GM18505 (cell line): ENCODE measurements around the gene QRFP.

Source experiments
- ATAC-seq: cut with Tn5 transposase; IDR thresholded peaks from one replicate; pipeline ENCODE4 v1.9.1; 2021; ENCODE audit not compliant: unreplicated experiment
- POLR2A ChIP-seq: IDR thresholded peaks from 4 replicates; pipeline ENCODE4 v1.6.1; 2011; ENCODE audit warnings: borderline replicate concordance; ENCODE audit not compliant: insufficient read depth, insufficient read length; ENCODE audit errors: extremely low read depth

The QRFP gene

DNA sequence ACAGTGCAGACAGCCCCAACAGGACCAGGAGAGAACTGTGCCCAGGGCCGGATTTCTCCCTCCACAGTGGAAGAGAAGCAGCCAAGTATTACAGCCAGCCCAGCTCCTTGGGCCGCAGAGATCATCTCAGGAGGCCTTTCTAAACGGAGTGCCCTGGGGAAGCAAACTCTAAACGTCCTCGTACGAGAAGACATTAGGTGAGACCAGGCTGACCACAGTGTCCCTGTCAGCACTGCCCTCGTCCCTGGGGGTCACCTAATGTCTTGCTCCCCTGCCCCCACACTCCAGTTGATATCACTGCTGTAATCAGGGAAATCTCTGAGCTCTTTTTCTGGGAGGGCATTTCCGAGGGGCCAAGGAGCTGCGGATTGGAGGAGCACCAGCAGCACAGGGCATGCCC lies 6.5 kb downstream of the QRFP start:
- no peak for TF ChIP-seq POLR2A
- no peak for ATAC-seq

DNA sequence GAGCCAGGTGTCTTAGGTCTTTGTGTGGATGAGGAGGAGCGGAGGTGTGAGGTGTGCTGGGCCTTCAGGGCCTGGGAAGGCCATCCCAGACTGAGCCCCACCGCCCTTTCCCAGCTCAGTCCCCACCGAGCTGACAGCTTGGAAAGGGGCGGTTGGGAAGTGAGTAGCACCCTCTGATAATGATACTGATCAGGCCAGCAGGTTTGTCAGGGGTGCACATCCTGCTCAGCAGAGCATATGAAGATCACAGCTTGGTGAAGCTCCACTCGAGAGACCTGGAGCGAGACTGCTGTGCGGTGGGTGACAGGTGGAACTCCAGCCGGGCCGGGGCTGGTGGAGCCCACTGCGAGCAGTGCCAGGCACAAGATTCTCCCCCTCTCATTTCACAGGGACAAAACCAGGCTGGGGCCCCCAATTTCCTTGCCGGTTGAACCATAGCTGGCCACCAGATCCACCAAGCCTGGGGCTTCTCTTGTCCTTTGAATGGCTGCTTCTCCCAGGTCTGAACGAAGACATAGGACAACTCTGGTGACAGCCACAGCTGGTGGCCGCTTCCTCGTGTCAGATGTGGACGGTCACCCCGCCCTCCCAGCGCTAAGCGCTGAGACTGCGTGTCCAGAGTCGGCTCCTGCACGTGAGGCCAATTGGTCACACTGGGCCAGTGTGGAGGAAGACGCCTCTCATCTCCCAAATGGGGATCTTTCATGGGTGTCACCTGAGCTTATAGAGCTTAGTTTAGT lies 8.3 kb downstream of the QRFP start:
- TF ChIP-seq POLR2A, result no peak
- no peak for ATAC-seq

DNA sequence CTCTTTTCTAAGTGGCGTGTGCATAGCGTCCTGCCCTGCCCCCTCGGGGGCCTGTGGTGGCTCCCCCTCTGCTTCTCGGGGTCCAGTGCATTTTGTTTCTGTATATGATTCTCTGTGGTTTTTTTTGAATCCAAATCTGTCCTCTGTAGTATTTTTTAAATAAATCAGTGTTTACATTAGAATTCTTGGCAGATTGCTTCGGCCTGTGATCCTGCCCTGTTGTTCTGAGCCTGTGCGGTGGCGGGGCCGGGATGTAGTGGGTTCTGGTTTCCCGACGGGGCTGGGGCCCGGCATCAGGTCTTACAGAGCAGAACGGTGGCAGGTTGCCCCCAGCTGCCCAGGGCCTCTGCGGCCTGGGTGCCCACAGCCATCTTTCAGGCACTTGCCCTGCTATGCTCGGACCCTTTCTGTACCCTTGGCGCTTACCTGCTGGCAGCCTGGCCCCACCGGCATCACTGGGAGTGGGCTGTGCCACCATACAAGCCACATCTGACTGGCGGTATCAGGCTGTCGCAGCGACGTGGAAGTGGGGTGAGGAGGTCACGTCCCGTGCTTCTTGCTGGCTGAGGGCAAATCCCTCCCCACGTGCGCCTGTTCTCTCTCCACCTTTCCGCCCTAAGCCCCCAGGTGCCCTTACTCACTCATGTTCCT lies 9.0 kb downstream of the QRFP start:
- TF ChIP-seq POLR2A, result no peak
- no peak for ATAC-seq

DNA sequence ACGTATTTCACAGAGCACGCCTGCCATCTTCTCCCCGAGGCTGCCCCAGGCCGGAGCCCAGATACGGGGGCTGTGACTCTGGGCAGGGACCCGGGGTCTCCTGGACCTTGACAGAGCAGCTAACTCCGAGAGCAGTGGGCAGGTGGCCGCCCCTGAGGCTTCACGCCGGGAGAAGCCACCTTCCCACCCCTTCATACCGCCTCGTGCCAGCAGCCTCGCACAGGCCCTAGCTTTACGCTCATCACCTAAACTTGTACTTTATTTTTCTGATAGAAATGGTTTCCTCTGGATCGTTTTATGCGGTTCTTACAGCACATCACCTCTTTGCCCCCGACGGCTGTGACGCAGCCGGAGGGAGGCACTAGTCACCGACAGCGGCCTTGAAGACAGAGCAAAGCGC lies 9.6 kb downstream of the QRFP start:
- ATAC-seq, result no peak
- no peak for TF ChIP-seq POLR2A

DNA sequence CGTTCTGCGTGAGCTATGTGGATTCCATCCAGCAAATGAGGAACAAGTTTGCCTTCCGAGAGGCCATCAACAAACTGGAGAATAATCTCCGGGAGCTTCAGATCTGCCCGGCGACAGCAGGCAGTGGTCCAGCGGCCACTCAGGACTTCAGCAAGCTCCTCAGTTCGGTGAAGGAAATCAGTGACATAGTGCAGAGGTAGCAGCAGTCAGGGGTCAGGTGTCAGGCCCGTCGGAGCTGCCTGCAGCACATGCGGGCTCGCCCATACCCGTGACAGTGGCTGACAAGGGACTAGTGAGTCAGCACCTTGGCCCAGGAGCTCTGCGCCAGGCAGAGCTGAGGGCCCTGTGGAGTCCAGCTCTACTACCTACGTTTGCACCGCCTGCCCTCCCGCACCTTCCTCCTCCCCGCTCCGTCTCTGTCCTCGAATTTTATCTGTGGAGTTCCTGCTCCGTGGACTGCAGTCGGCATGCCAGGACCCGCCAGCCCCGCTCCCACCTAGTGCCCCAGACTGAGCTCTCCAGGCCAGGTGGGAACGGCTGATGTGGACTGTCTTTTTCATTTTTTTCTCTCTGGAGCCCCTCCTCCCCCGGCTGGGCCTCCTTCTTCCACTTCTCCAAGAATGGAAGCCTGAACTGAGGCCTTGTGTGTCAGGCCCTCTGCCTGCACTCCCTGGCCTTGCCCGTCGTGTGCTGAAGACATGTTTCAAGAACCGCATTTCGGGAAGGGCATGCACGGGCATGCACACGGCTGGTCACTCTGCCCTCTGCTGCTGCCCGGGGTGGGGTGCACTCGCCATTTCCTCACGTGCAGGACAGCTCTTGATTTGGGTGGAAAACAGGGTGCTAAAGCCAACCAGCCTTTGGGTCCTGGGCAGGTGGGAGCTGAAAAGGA lies 10.9 kb downstream of the QRFP start:
- ATAC-seq, result no peak
- TF ChIP-seq POLR2A, result no peak

DNA sequence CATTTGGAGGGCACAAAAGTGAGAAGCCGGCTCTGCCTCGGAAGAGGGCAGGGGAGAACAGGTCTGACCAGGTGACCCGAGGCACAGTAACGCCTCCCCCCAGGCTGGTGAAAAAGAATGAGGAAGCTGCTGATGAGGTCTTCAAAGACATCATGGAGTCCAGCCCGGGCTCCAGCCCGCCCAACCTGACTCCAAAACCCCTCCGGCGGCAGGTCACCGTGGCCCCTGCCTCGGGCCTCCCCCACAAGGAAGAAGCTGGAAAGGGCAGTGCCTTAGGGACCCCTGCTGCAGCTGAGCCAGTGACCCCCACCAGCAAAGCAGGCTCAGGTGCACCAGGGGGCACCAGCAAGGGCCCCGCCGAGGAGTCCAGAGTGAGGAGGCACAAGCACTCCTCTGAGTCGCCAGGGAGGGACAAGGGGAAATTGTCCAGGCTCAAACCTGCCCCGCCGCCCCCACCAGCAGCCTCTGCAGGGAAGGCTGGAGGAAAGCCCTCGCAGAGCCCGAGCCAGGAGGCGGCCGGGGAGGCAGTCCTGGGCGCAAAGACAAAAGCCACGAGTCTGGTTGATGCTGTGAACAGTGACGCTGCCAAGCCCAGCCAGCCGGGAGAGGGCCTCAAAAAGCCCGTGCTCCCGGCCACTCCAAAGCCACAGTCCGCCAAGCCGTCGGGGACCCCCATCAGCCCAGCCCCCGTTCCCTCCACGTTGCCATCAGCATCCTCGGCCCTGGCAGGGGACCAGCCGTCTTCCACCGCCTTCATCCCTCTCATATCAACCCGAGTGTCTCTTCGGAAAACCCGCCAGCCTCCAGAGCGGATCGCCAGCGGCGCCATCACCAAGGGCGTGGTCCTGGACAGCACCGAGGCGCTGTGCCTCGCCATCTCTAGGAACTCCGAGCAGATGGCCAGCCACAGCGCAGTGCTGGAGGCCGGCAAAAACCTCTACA lies 11.8 kb downstream of the QRFP start:
- TF ChIP-seq POLR2A, result no peak
- no peak for ATAC-seq

DNA sequence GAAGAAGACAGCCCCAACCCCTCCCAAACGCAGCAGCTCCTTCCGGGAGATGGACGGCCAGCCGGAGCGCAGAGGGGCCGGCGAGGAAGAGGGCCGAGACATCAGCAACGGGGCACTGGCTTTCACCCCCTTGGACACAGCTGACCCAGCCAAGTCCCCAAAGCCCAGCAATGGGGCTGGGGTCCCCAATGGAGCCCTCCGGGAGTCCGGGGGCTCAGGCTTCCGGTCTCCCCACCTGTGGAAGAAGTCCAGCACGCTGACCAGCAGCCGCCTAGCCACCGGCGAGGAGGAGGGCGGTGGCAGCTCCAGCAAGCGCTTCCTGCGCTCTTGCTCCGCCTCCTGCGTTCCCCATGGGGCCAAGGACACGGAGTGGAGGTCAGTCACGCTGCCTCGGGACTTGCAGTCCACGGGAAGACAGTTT lies 12.5 kb downstream of the QRFP start:
- ATAC-seq, result no peak

DNA sequence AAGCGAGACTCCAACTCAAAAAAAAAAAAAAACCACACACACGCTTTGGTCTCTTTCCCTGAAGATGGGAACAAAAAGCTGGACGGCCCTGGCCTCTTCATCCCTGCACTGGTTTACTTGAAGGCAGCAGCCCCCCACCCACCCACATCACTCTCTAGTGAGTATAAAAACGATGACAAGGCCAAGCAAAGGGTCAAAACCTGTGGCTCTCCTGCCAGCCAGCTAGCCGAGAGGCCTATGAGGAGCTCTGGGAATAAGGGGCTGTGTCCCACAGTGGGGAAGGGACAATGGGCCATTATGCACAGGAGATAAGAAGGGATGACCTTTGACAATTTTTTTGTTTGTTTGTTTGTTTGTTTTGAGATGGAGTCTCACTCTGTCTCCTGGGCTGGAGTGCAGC lies 13.1 kb downstream of the QRFP start:
- no peak for ATAC-seq
- TF ChIP-seq POLR2A, result no peak

More for the DNA sequence above, 12.5 kb downstream of the QRFP start:
- no peak for TF ChIP-seq POLR2A

DNA sequence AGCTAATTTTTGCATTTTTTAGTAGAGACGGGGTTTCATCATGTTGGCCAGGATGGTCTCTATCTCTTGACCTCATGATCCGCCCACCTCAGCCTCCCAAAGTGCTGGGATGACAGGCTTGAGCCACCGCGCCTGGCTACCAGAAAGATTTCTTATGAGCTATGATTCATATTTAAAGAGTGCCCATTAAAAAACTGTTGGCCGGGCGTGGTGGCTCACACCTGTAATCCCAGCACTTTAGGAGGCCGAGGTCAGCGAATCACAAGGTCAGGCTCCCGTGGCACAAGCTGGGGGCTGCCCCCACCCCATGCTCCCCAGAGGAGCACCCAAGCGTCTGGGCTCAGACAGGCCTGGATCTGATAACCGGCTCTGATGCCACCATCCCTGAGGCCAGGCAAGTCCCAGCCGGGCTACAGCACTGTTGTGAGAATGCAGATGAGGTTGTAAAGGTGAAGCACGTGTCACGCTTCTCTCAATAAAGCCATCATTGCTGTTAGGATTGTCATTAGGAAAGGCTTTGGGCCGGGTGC lies 13.9 kb downstream of the QRFP start:
- ATAC-seq, result no peak
- TF ChIP-seq POLR2A, result no peak

DNA sequence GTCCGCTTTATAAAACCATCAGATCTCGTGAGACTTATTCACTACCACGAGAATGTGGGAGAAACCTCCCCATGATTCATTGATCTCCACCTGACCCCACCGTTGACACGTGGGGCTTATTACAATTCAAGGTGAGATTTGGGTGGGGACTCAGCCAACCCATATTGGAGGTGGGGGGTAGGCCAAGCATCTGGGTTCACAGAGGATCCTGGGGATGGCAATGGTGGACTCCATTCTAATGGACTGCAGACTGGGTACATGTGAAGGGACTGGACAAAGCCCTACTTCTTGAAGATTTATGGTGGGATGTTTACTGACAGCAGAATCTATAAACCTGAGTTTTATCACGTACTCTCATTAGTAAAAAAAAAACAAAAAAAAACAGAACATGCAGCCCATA lies 15.1 kb downstream of the QRFP start:
- no peak for ATAC-seq
- TF ChIP-seq POLR2A, result no peak

DNA sequence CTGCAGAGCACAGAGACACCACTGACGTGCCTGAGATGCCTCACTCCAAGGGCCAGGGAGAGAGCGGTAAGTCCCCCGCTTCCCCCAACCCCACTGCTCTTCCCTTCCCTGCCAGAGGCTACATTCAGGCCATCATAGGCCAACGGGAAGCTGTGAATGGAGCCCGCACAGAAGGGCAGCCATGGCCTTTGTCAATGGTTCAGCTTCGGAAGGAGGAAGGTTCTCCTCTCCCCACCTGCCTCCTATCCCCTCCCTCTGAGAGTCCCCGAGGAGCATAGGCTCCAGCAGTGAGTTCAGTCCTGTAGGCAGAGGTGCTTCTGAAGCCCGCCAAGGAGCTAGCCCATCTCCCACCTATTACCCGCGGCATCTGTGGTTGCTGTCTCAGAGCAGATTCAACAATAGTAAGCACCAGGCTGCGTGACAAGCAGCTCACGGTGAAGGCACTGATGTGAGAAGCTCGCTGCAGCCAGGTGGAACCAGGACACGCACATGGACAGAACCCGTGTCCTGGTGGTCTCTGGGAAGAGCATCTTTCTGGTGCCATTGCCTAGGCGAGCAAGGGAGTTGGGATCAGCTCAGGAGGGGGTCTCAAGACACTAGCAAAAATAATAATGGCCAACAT lies 15.9 kb downstream of the QRFP start:
- no peak for ATAC-seq
- TF ChIP-seq POLR2A, result no peak

DNA sequence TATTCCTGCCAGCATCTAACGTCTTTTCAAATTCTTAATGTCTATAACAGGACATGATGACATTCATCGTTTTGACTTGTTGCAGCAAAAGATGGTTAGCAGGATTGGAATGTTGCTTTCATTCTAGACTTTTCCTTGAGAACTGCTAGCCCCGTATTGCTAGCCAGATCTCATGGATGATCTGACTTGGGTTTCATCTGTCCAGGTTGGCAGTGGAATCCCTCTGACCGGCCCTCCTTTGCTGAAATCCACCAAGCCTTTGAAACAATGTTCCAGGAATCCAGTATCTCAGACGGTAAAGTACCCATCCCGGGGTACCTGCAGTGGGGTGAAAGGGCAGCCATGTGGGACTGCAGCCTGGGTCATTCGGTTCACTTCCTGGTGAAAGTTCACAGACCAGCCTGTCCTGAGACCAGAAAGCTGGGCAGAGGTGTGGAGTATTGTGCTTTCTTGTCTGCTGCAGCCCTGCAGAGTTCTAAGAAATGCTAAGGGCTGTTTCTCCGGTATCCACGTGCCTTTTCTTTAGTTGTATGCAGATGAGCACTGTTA lies 16.7 kb downstream of the QRFP start:
- no peak for ATAC-seq
- no peak for TF ChIP-seq POLR2A
